IMR-90 (cell line): ENCODE data around the gene GXYLT1. TPM values are rescaled to one million over a fixed set of nuclear protein-coding genes. Genes with fewer than 3 reads are reported as not detected.

Experiments
- ATAC-seq: fragments of 200-7000 bp; cut with Tn5 transposase; 2 replicates; pipeline ENCODE4 v1.9.1; 2020; ENCODE audit warnings: low read depth, mild to moderate bottlenecking, moderate library complexity
- BruUV-seq: library from RNA; stranded (reverse); fragments of 400-500 nt; replicated peaks from 2 replicates; lab custom pipeline; 2021; lab: Mats Ljungman, UMichigan
- CTCF ChIA-PET: fragments of 300-600 bp; formaldehyde crosslinking; extraction: SDS; loops from one replicate; lab custom pipeline; 2021; ENCODE audit warnings: antibody characterized with exemption; lab: Yijun Ruan, JAX
- POLR2A ChIA-PET: fragments of 300-600 bp; sonication (Branson Sonifier 250); formaldehyde crosslinking; loops from one replicate; lab custom pipeline; 2022; ENCODE audit warnings: antibody characterized with exemption; ENCODE audit not compliant: unreplicated experiment; lab: Charles Lee
- DNase-seq: peaks from one replicate; pipeline ENCODE4 v3.0.0; 2013
- H2AFZ ChIP-seq: replicated peaks from 2 replicates; pipeline ENCODE3; 2013; ENCODE audit warnings: low read length, mild to moderate bottlenecking; ENCODE audit not compliant: poor library complexity
- H2AK5ac ChIP-seq: 2 replicates; pipeline ENCODE4 v1.6.1; 2013; ENCODE audit warnings: low read depth, low read length, inconsistent platforms
- H2AK9ac ChIP-seq: replicated peaks from 2 replicates; pipeline ENCODE3; 2013; ENCODE audit warnings: mild to moderate bottlenecking, low read depth, low read length, moderate library complexity; ENCODE audit not compliant: poor library complexity
- H2BK120ac ChIP-seq: 2 replicates; pipeline ENCODE4 v1.6.1; 2013; ENCODE audit warnings: low read depth, low read length, inconsistent platforms
- H2BK15ac ChIP-seq: 3 replicates; pipeline ENCODE4 v1.6.1; 2013; ENCODE audit warnings: low read depth, low read length, inconsistent platforms
- H2BK20ac ChIP-seq: 2 replicates; pipeline ENCODE4 v1.6.1; 2013; ENCODE audit warnings: low read depth, mild to moderate bottlenecking, inconsistent platforms, low read length, moderate library complexity
- H2BK5ac ChIP-seq: 2 replicates; pipeline ENCODE4 v1.6.1; 2013; ENCODE audit warnings: mild to moderate bottlenecking, low read depth, low read length, inconsistent platforms; ENCODE audit not compliant: poor library complexity, severe bottlenecking
- H3K14ac ChIP-seq: replicated peaks from 2 replicates; pipeline ENCODE4 v1.6.1; 2013; ENCODE audit warnings: low read depth, low read length, inconsistent platforms
- H3K18ac ChIP-seq: 2 replicates; pipeline ENCODE4 v1.6.1; 2013; ENCODE audit warnings: low read depth, low read length, control low read depth
- H3K23ac ChIP-seq: 2 replicates; pipeline ENCODE4 v1.6.1; 2013; ENCODE audit warnings: low read depth, low read length, inconsistent platforms
- H3K27ac ChIP-seq: 2 replicates; pipeline ENCODE4 v1.5.1; 2013; ENCODE audit warnings: mild to moderate bottlenecking, control low read depth, low read length; ENCODE audit not compliant: insufficient read depth
- H3K27me3 ChIP-seq: 2 replicates; pipeline ENCODE4 v1.6.1; 2013; ENCODE audit warnings: low read length; ENCODE audit not compliant: control insufficient read depth, insufficient read depth
- H3K36me3 ChIP-seq: 2 replicates; pipeline ENCODE4 v1.6.1; 2013; ENCODE audit warnings: low read length, mixed read lengths; ENCODE audit not compliant: control insufficient read depth, insufficient read depth
- H3K4ac ChIP-seq: 2 replicates; pipeline ENCODE4 v1.6.1; 2013; ENCODE audit warnings: low read depth, low read length, inconsistent platforms
- H3K4me1 ChIP-seq: 2 replicates; pipeline ENCODE4 v1.6.1; 2013; ENCODE audit warnings: low read length, mixed read lengths; ENCODE audit not compliant: control insufficient read depth, insufficient read depth
- H3K4me2 ChIP-seq: 2 replicates; pipeline ENCODE4 v1.6.1; 2013; ENCODE audit warnings: low read depth, mild to moderate bottlenecking, control low read depth, low read length, moderate library complexity
- H3K4me3 ChIP-seq: 2 replicates; pipeline ENCODE4 v1.5.1; 2013; ENCODE audit warnings: low read depth, mild to moderate bottlenecking, control low read depth, low read length, moderate library complexity; ENCODE audit not compliant: insufficient read depth
- H3K56ac ChIP-seq: 2 replicates; pipeline ENCODE4 v1.6.1; 2013; ENCODE audit warnings: low read length, inconsistent platforms; ENCODE audit not compliant: insufficient read depth; ENCODE audit errors: extremely low read depth
- H3K79me1 ChIP-seq, 2 experiments: 2 replicates each; pipeline ENCODE4 v1.6.1; 2013; ENCODE audit warnings: low read length in 2 of 2, inconsistent platforms in 1 of 2, low read depth in 1 of 2
- H3K9ac ChIP-seq: 2 replicates; pipeline ENCODE4 v1.6.1; 2013; ENCODE audit warnings: low read depth, low read length, control low read depth
- H3K9me1 ChIP-seq: 2 replicates; pipeline ENCODE4 v1.6.1; 2013; ENCODE audit warnings: low read length, inconsistent platforms; ENCODE audit not compliant: insufficient read depth
- H3K9me3 ChIP-seq: 2 replicates; pipeline ENCODE4 v1.6.1; 2013; ENCODE audit warnings: low read length; ENCODE audit not compliant: control insufficient read depth, insufficient read depth
- H4K20me1 ChIP-seq: 2 replicates; pipeline ENCODE4 v1.6.1; 2013; ENCODE audit warnings: low read length, inconsistent platforms; ENCODE audit not compliant: insufficient read depth
- H4K5ac ChIP-seq: 2 replicates; pipeline ENCODE4 v1.6.1; 2013; ENCODE audit warnings: mild to moderate bottlenecking, low read depth, low read length, control low read depth
- H4K8ac ChIP-seq, 2 experiments: 2 replicates each; pipeline ENCODE4 v1.6.1; 2013; ENCODE audit warnings: low read depth in 2 of 2, low read length in 2 of 2, control low read depth in 1 of 2, inconsistent platforms in 1 of 2
- H4K91ac ChIP-seq: 2 replicates; pipeline ENCODE4 v1.6.1; 2013; ENCODE audit warnings: low read depth, low read length, inconsistent platforms; ENCODE audit not compliant: insufficient read depth
- CTCF ChIP-seq: conservative IDR thresholded peaks from 2 replicates; pipeline ENCODE4 v1.5.1; 2012; ENCODE audit warnings: mild to moderate bottlenecking, low read depth, low read length, improper control_type of control experiment
- MAFK ChIP-seq: IDR thresholded peaks from 2 replicates; pipeline ENCODE4 v1.6.1; 2012; ENCODE audit warnings: low read depth, low read length, improper control_type of control experiment
- POLR2A ChIP-seq: IDR thresholded peaks from 2 replicates; pipeline ENCODE4 v1.6.1; 2012; ENCODE audit warnings: mild to moderate bottlenecking, low read depth, low read length
- USF2 ChIP-seq: fragments of 150-350 bp; IDR thresholded peaks from 2 replicates; pipeline ENCODE4 v1.6.1; 2017; ENCODE audit warnings: mild to moderate bottlenecking, antibody characterized with exemption, low read length, low read depth
- WGBS, 2 experiments: methylation state at CpG; one replicate each; pipeline versions ENCODE4 v1.1.5 to v1.1.7; 2013; ENCODE audit warnings: missing lambda C conversion rate in 2 of 2; ENCODE audit not compliant: insufficient read length in 1 of 2; ENCODE audit errors: extremely low coverage in 2 of 2; 5-methylcytosine and 5-hydroxymethylcytosine counted together
- dilution Hi-C: fragments of 300-500 bp; cut with HindIII; formaldehyde crosslinking; loops from one replicate; pipeline ENCODE4 v1.14.3; 2018; ENCODE audit warnings: low sequenced_read_pairs; ENCODE audit not compliant: unreplicated experiment
- in situ Hi-C: fragments of 300-500 bp; cut with MboI; formaldehyde crosslinking; loops from 3 replicates; pipeline ENCODE4 v1.14.3; 2019; ENCODE audit warnings: low sequenced_read_pairs, inconsistent platforms, mixed read lengths
- intact Hi-C: fragments of 100-400 bp; cut with micrococcal nuclease; formaldehyde crosslinking; loops from 2 replicates; pipeline ENCODE4 v1.10.0; 2022
- polyA plus RNA-seq, 3 experiments: library from polyadenylated mRNA; depleted of rRNA; stranded (reverse); fragments of >200 nt; gene quantifications; 2 replicates each; pipeline ENCODE4 v1.2.3, GENCODE V29; 2012; ENCODE audit warnings: low replicate concordance in 1 of 3
- total RNA-seq: library from RNA; depleted of rRNA; stranded (reverse); fragments of >200 nt; gene quantifications from 2 replicates; pipeline ENCODE4 v1.2.3, GENCODE V29; 2012

GXYLT1 gene
- total and polyA plus RNA-seq, 2 of the 4 experiments (the other 2 are of a cell fraction) = 8.5 to 8.6 TPM

- Histone ChIP-seq H3K4me3 (no peak overlapping the region), H4K20me1 (peaks cover 16% of the 10 kb centered on the region), H2BK120ac (no peak overlapping the region), H2AK5ac (peak overlapping the region; percentile 15; the same call in 1 of the 2 replicates), H3K14ac (no peak overlapping the region), H2AK9ac (no peak overlapping the region), H2BK15ac (no peak overlapping the region), H4K91ac (no peak overlapping the region), H2BK5ac (no peak overlapping the region), H4K8ac (no peak overlapping the region), H3K9ac (no peak overlapping the region), H2AFZ (no peak overlapping the region), H3K18ac (no peak overlapping the region), H4K5ac (no peak overlapping the region), H3K27ac (no peak overlapping the region), H3K4me2 (no peak overlapping the region), H3K4ac (no peak overlapping the region), H3K23ac (0 out of 2 replicates have a peak overlapping the region, but pooled peaks have one; percentile 0), H3K36me3 (no peaks in the 10 kb centered on the region), H3K4me1 (peaks cover 4% of the 10 kb centered on the region; the same call in 1 of the 2 replicates), H3K79me1 (peaks cover 11 to 47% of the 10 kb centered on the region in 2 experiments), H3K56ac (no peak overlapping the region), H3K9me3 (no peaks in the 10 kb centered on the region), H3K27me3 (no peaks in the 10 kb centered on the region), H3K9me1 (peaks cover 14% of the 10 kb centered on the region; the same call in 1 of the 2 replicates), H2BK20ac (no peak overlapping the region)
- TF ChIP-seq USF2 (no peak), CTCF (no peak), POLR2A (no peak), MAFK (no peak)
- DNase-seq (peak; percentile 53), ATAC-seq (peak; percentile 5; the same call in 1 of the 2 replicates)
- intact Hi-C loops (no loop called here), in situ Hi-C loops (no loop called here), dilution Hi-C loops (no loop called here)
- 40% methylated on average over 1 of the region's 3 CpGs; no CpG with 5 or more reads in 1 of the 2 experiments for WGBS, 2 experiments
- no TSS peak for BruUV-seq
- ChIA-PET POLR2A (no interaction called here), CTCF (interaction anchor here (0.6 to 0.9 kb wide), 2 partner anchors 13 to 284 kb away, joined by 3 to 4 read pairs; no protein-coding TSS in a partner anchor)
Observed at GRCh38 chr12:42140901-42141300, 3.8 kb downstream of the GXYLT1 start.
